Loucy (cell line): Measurements from ENCODE around the gene PPP1R9B.
A peak's percentile ranks its signal among the peaks of the same experiment; 100 is the strongest.

Source experiments
- H2AFZ ChIP-seq: fragments of 200-600 bp; sonication (generic); 2 replicates; pipeline ENCODE4 v1.6.0; 2016; ENCODE audit warnings: antibody characterized with exemption, mild to moderate bottlenecking, low read length, moderate library complexity
- H3F3A ChIP-seq: fragments of 200-600 bp; 2 replicates; pipeline ENCODE4 v1.6.0; 2016; ENCODE audit warnings: antibody characterized with exemption, low read depth, mild to moderate bottlenecking
- H3K27me3 ChIP-seq: fragments of 200-600 bp; sonication (generic); 2 replicates; pipeline ENCODE4 v1.6.1; 2014; ENCODE audit warnings: low read length, mild to moderate bottlenecking; ENCODE audit not compliant: insufficient read depth, poor library complexity, severe bottlenecking
- H3K36me3 ChIP-seq: fragments of 200-600 bp; sonication (generic); 2 replicates; pipeline ENCODE4 v1.6.1; 2016; ENCODE audit warnings: low read length; ENCODE audit not compliant: insufficient read depth
- H3K4me1 ChIP-seq: fragments of 200-600 bp; sonication (generic); 2 replicates; pipeline ENCODE4 v1.5.1; 2014; ENCODE audit warnings: low read length, mild to moderate bottlenecking; ENCODE audit not compliant: insufficient read depth, poor library complexity, severe bottlenecking
- H3K4me2 ChIP-seq: fragments of 200-600 bp; sonication (generic); 2 replicates; pipeline ENCODE4 v1.6.0; 2014; ENCODE audit warnings: antibody characterized with exemption, low read length, low read depth, mild to moderate bottlenecking; ENCODE audit not compliant: poor library complexity, severe bottlenecking
- H3K4me3 ChIP-seq: fragments of 200-600 bp; sonication (generic); 2 replicates; pipeline ENCODE4 v1.5.1; 2014; ENCODE audit warnings: low read length, mild to moderate bottlenecking, mixed read lengths; ENCODE audit not compliant: poor library complexity, severe bottlenecking
- H3K79me2 ChIP-seq: fragments of 200-600 bp; sonication (generic); 2 replicates; pipeline ENCODE4 v1.6.1; 2014; ENCODE audit warnings: low read length; ENCODE audit not compliant: insufficient read depth
- H3K9ac ChIP-seq: fragments of 200-600 bp; sonication (generic); 2 replicates; pipeline ENCODE4 v1.6.0; 2014; ENCODE audit warnings: mild to moderate bottlenecking, low read depth, low read length, moderate library complexity; ENCODE audit not compliant: poor library complexity, severe bottlenecking
- H3K9me2 ChIP-seq: fragments of 200-600 bp; sonication (generic); replicated peaks from 2 replicates; pipeline ENCODE4 v1.6.1; 2016; ENCODE audit warnings: low read depth, low read length, mixed read lengths
- H3K9me3 ChIP-seq: fragments of 200-600 bp; sonication (generic); 2 replicates; pipeline ENCODE4 v1.6.1; 2014; ENCODE audit warnings: mild to moderate bottlenecking, antibody characterized with exemption, low read length, low read depth; ENCODE audit not compliant: insufficient read depth
- H4K20me1 ChIP-seq: fragments of 200-600 bp; sonication (generic); 2 replicates; pipeline ENCODE4 v1.6.0; 2014; ENCODE audit warnings: antibody characterized with exemption, low read length, mild to moderate bottlenecking; ENCODE audit not compliant: insufficient read depth, poor library complexity, severe bottlenecking
- EZH2phosphoT487 ChIP-seq: fragments of 200-600 bp; IDR thresholded peaks from 2 replicates; pipeline ENCODE4 v1.6.1; 2018; ENCODE audit warnings: antibody characterized with exemption, mild to moderate bottlenecking, moderate library complexity, borderline replicate concordance
- TF ChIP-seq, protein P1 (sequence below): fragments of 200-600 bp; sonication (generic); conservative IDR thresholded peaks from 2 replicates; pipeline ENCODE4 v1.5.1; 2014; ENCODE audit warnings: mild to moderate bottlenecking, antibody characterized with exemption, low read length

The PPP1R9B gene

DNA sequence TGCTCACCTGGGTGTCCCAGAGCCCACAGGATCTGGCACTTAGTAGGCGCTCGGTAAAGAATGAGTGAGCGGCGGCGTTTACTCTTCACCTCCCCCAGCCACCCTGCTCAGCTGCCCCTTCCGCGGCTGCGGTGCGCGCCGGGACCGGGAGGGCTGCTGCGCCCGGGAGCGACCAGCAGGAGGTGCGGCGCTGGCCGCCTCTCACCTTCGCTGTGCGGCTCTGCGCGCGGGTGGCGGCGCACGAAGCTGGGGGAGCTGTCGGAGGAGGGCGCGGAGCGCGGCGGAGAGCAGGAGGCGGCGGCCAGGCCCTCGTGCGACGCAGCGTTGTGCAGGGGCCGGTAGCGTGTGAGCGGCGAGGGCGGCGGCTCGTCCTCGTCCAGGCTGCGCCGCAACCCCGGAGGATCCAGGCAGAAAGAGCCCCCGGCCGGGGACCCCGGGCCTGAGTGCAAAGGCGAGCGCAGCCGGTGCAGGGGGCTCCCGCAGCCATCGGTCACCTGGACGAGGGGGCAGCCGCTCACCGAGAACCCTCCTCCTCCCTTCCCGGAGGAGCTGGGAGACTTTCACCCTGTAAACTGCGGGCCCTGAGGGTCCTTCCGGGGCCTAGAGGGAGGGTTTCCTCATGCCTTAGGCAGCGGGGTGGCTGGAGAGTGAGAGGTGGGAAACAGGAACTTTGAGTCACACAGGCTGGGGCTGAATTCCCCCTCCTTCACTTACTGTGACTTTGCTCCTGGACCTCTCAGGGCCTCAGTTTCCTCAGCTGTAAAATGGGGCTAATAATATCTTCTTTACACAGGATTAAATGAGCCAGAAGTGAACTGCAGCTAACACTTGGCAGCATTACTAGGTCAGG lies 33.0 kb downstream of the PPP1R9B start:
- Histone ChIP-seq H3K4me1 (no peaks in the 10 kb centered on the region), H3K4me2 (no peak overlapping the region), H3K36me3 (no peaks in the 10 kb centered on the region), H3K9me3 (no peaks in the 10 kb centered on the region), H4K20me1 (no peaks in the 10 kb centered on the region), H3K4me3 (no peak overlapping the region), H2AFZ (no peak overlapping the region), H3K27me3 (no peaks in the 10 kb centered on the region), H3K9me2 (no peaks in the 10 kb centered on the region), H3K79me2 (no peaks in the 10 kb centered on the region), H3K9ac (no peak overlapping the region), H3F3A (no peaks in the 10 kb centered on the region)
- TF ChIP-seq, protein P1, sequence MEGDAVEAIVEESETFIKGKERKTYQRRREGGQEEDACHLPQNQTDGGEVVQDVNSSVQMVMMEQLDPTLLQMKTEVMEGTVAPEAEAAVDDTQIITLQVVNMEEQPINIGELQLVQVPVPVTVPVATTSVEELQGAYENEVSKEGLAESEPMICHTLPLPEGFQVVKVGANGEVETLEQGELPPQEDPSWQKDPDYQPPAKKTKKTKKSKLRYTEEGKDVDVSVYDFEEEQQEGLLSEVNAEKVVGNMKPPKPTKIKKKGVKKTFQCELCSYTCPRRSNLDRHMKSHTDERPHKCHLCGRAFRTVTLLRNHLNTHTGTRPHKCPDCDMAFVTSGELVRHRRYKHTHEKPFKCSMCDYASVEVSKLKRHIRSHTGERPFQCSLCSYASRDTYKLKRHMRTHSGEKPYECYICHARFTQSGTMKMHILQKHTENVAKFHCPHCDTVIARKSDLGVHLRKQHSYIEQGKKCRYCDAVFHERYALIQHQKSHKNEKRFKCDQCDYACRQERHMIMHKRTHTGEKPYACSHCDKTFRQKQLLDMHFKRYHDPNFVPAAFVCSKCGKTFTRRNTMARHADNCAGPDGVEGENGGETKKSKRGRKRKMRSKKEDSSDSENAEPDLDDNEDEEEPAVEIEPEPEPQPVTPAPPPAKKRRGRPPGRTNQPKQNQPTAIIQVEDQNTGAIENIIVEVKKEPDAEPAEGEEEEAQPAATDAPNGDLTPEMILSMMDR: no peak; the same call in 1 of the 2 replicates
- TF ChIP-seq EZH2phosphoT487: no peak

DNA sequence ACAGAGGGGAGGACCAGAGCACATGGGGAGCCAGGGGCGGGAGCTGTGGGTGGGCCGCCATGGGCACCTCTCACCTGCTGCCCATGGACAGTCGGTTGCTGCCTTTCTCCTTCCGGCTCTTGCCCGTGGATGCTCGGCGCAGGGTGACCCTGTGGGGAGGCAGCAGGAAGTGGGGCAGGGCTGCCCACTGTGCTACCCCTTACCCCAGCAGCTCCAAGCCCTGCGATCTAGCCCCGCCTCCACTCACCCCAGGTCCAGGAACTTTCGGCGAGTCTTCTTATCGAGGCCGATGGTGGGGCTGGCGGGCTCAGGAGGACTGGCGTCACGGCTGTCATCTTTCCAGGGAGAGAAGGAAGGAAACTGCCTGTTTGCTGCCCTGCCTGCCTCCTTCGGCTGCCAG lies 34.7 kb downstream of the PPP1R9B start:
- no peaks in the 10 kb centered on the region for H3K79me2 ChIP-seq
- H3K9me2 ChIP-seq: no peaks in the 10 kb centered on the region
- H3K27me3 ChIP-seq: no peaks in the 10 kb centered on the region
- no peak overlapping the region for H2AFZ ChIP-seq
- no peak overlapping the region for H3K4me3 ChIP-seq
- H3K4me2 ChIP-seq: no peak overlapping the region
- H4K20me1 ChIP-seq: no peaks in the 10 kb centered on the region
- no peaks in the 10 kb centered on the region for H3K9me3 ChIP-seq
- TF ChIP-seq, protein P1: no peak
- no peak for TF ChIP-seq EZH2phosphoT487
- H3K9ac ChIP-seq: no peak overlapping the region
- no peaks in the 10 kb centered on the region for H3K4me1 ChIP-seq
- H3F3A ChIP-seq: no peaks in the 10 kb centered on the region
- H3K36me3 ChIP-seq: no peaks in the 10 kb centered on the region

DNA sequence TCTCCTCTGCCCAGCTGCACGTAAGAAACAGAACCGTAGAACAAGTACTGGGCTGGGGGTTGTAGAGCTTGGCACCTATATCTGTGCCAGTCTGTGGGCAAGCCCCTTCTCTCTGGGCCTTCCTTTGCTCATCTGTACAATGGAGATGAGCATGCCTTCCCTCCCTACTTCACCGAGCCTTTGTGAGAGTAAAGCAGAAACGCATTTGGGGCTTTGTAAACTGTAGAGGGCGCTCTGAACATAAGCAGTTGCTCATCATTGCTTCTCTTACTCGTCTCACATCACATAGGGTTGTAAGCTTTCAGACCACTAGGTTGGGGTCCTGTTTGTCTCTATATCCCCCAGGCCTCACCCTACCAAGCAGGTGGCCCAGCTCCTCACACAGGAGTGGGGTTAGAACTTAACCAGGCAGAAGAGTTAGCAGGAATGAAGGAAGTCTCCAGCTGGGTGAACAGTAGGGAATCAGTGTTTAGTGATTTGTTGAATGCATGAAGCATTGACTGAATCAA lies 35.6 kb downstream of the PPP1R9B start:
- Histone ChIP-seq H2AFZ (no peak overlapping the region), H3K36me3 (peaks cover 4% of the 10 kb centered on the region; the same call in 1 of the 2 replicates), H3K9me3 (no peaks in the 10 kb centered on the region), H3F3A (no peaks in the 10 kb centered on the region), H3K27me3 (no peaks in the 10 kb centered on the region), H3K9ac (no peak overlapping the region), H3K79me2 (no peaks in the 10 kb centered on the region), H3K9me2 (no peaks in the 10 kb centered on the region), H3K4me3 (no peak overlapping the region), H3K4me2 (no peak overlapping the region), H4K20me1 (no peaks in the 10 kb centered on the region), H3K4me1 (no peaks in the 10 kb centered on the region)
- TF ChIP-seq, protein P1: peak; percentile 92
- no peak for TF ChIP-seq EZH2phosphoT487
